ENCODE data around the gene TNC.

The TNC gene

GRCh38 chr9:115122937-115123336, 5.0 kb upstream of the TNC start:
- peaks cover 10% of the 10 kb centered on the region for H3K9me3 Mint-ChIP-seq
- intact Hi-C loops (cut with micrococcal nuclease) = no loop called here
- H3K27ac Mint-ChIP-seq = no peak overlapping the region
- H3K27me3 Mint-ChIP-seq = peaks cover 30% of the 10 kb centered on the region
- no peaks in the 10 kb centered on the region for H3K36me3 Mint-ChIP-seq (ENCODE audit: low read depth)
- H3K4me3 Mint-ChIP-seq = no peak overlapping the region
- H3K4me1 Mint-ChIP-seq (ENCODE audit: low read depth) = peaks cover 6% of the 10 kb centered on the region

GRCh38 chr9:115121181-115121580, 3.2 kb upstream of the TNC start:
- Mint-ChIP-seq H3K36me3 (ENCODE audit: low read depth) (no peaks in the 10 kb centered on the region), H3K9me3 (peaks cover 10% of the 10 kb centered on the region), H3K4me3 (no peak overlapping the region), H3K4me1 (ENCODE audit: low read depth) (peaks cover 8% of the 10 kb centered on the region), H3K27me3 (peaks cover 46% of the 10 kb centered on the region), H3K27ac (no peak overlapping the region)
- intact Hi-C loops (cut with micrococcal nuclease) = no loop called here

GRCh38 chr9:115118879-115119218, 892 bp upstream of the TNC start:
- Mint-ChIP-seq H3K4me1 (ENCODE audit: low read depth) (peaks cover 8% of the 10 kb centered on the region), H3K9me3 (no peaks in the 10 kb centered on the region), H3K27ac (no peak overlapping the region), H3K27me3 (peaks cover 57% of the 10 kb centered on the region), H3K4me3 (no peak overlapping the region), H3K36me3 (ENCODE audit: low read depth) (no peaks in the 10 kb centered on the region)
- intact Hi-C loops (cut with micrococcal nuclease) = no loop called here

GRCh38 chr9:115116421-115117284, 1.3 kb downstream of the TNC start:
- Mint-ChIP-seq H3K27ac (no peak overlapping the region), H3K4me1 (ENCODE audit: low read depth) (peaks cover 8% of the 10 kb centered on the region), H3K9me3 (no peaks in the 10 kb centered on the region), H3K36me3 (ENCODE audit: low read depth) (no peaks in the 10 kb centered on the region), H3K27me3 (peaks cover 63% of the 10 kb centered on the region), H3K4me3 (no peak overlapping the region)
- intact Hi-C loops (cut with micrococcal nuclease) = no loop called here

GRCh38 chr9:115115924-115116323, 2.0 kb downstream of the TNC start:
- no peak overlapping the region for H3K27ac Mint-ChIP-seq
- H3K27me3 Mint-ChIP-seq = peaks cover 61% of the 10 kb centered on the region
- intact Hi-C loops (cut with micrococcal nuclease) = no loop called here
- H3K4me3 Mint-ChIP-seq = no peak overlapping the region
- H3K9me3 Mint-ChIP-seq = no peaks in the 10 kb centered on the region
- peaks cover 8% of the 10 kb centered on the region for H3K4me1 Mint-ChIP-seq (ENCODE audit: low read depth)
- no peaks in the 10 kb centered on the region for H3K36me3 Mint-ChIP-seq (ENCODE audit: low read depth)

GRCh38 chr9:115115117-115115880, 2.7 kb downstream of the TNC start:
- H3K9me3 Mint-ChIP-seq = no peaks in the 10 kb centered on the region
- H3K27ac Mint-ChIP-seq = no peak overlapping the region
- no peak overlapping the region for H3K4me3 Mint-ChIP-seq
- peaks cover 62% of the 10 kb centered on the region for H3K27me3 Mint-ChIP-seq
- H3K4me1 Mint-ChIP-seq (ENCODE audit: low read depth) = peaks cover 8% of the 10 kb centered on the region
- no peaks in the 10 kb centered on the region for H3K36me3 Mint-ChIP-seq (ENCODE audit: low read depth)
- intact Hi-C loops (cut with micrococcal nuclease) = no loop called here

GRCh38 chr9:115114546-115114945, 3.4 kb downstream of the TNC start:
- Mint-ChIP-seq H3K9me3 (no peaks in the 10 kb centered on the region), H3K4me1 (ENCODE audit: low read depth) (peaks cover 8% of the 10 kb centered on the region), H3K27me3 (peaks cover 59% of the 10 kb centered on the region), H3K27ac (no peak overlapping the region), H3K4me3 (no peak overlapping the region), H3K36me3 (ENCODE audit: low read depth) (no peaks in the 10 kb centered on the region)
- intact Hi-C loops (cut with micrococcal nuclease) = no loop called here

- intact Hi-C loops (cut with micrococcal nuclease) = no loop called here
- peaks cover 8% of the 10 kb centered on the region for H3K4me1 Mint-ChIP-seq (ENCODE audit: low read depth)
- H3K27me3 Mint-ChIP-seq = peaks cover 56% of the 10 kb centered on the region
- H3K27ac Mint-ChIP-seq = no peak overlapping the region
- no peak overlapping the region for H3K4me3 Mint-ChIP-seq
- no peaks in the 10 kb centered on the region for H3K36me3 Mint-ChIP-seq (ENCODE audit: low read depth)
- H3K9me3 Mint-ChIP-seq = no peaks in the 10 kb centered on the region
Observed at GRCh38 chr9:115114084-115114483, 3.9 kb downstream of the TNC start.

- intact Hi-C loops (cut with micrococcal nuclease) = no loop called here
- Mint-ChIP-seq H3K36me3 (ENCODE audit: low read depth) (no peaks in the 10 kb centered on the region), H3K4me1 (ENCODE audit: low read depth) (no peaks in the 10 kb centered on the region), H3K27me3 (peaks cover 37% of the 10 kb centered on the region), H3K9me3 (no peaks in the 10 kb centered on the region), H3K27ac (no peak overlapping the region), H3K4me3 (no peak overlapping the region)
Observed at GRCh38 chr9:115111874-115112273, 6.1 kb downstream of the TNC start.

- Mint-ChIP-seq H3K27me3 (peaks cover 25% of the 10 kb centered on the region), H3K4me3 (no peak overlapping the region), H3K4me1 (ENCODE audit: low read depth) (no peaks in the 10 kb centered on the region), H3K9me3 (no peaks in the 10 kb centered on the region), H3K27ac (no peak overlapping the region), H3K36me3 (ENCODE audit: low read depth) (no peaks in the 10 kb centered on the region)
- intact Hi-C loops (cut with micrococcal nuclease) = no loop called here
Observed at GRCh38 chr9:115109486-115109885, 8.5 kb downstream of the TNC start.

GRCh38 chr9:115107701-115108100, 10.3 kb downstream of the TNC start:
- Mint-ChIP-seq H3K4me1 (ENCODE audit: low read depth) (no peaks in the 10 kb centered on the region), H3K36me3 (ENCODE audit: low read depth) (no peaks in the 10 kb centered on the region), H3K27ac (no peak overlapping the region), H3K27me3 (peaks cover 24% of the 10 kb centered on the region), H3K4me3 (no peak overlapping the region), H3K9me3 (no peaks in the 10 kb centered on the region)
- intact Hi-C loops (cut with micrococcal nuclease) = no loop called here

- intact Hi-C loops (cut with micrococcal nuclease) = no loop called here
- Mint-ChIP-seq H3K4me1 (ENCODE audit: low read depth) (no peaks in the 10 kb centered on the region), H3K36me3 (ENCODE audit: low read depth) (no peaks in the 10 kb centered on the region), H3K27ac (no peak overlapping the region), H3K27me3 (peaks cover 19% of the 10 kb centered on the region), H3K9me3 (no peaks in the 10 kb centered on the region), H3K4me3 (no peak overlapping the region)
Observed at GRCh38 chr9:115106642-115107041, 11.3 kb downstream of the TNC start.

GRCh38 chr9:115106001-115106400, 12.0 kb downstream of the TNC start:
- H3K4me3 Mint-ChIP-seq = no peak overlapping the region

GRCh38 chr9:115104908-115105307, 13.0 kb downstream of the TNC start:
- H3K27me3 Mint-ChIP-seq = peaks cover 16% of the 10 kb centered on the region
- intact Hi-C loops (cut with micrococcal nuclease) = no loop called here
- H3K4me1 Mint-ChIP-seq (ENCODE audit: low read depth) = no peaks in the 10 kb centered on the region
- H3K4me3 Mint-ChIP-seq = no peak overlapping the region
- H3K27ac Mint-ChIP-seq = no peak overlapping the region
- no peaks in the 10 kb centered on the region for H3K36me3 Mint-ChIP-seq (ENCODE audit: low read depth)
- no peaks in the 10 kb centered on the region for H3K9me3 Mint-ChIP-seq

More at GRCh38 chr9:115106001-115106400, 12.0 kb downstream of the TNC start:
- Mint-ChIP-seq H3K27me3 (peaks cover 19% of the 10 kb centered on the region), H3K9me3 (no peaks in the 10 kb centered on the region), H3K36me3 (ENCODE audit: low read depth) (no peaks in the 10 kb centered on the region), H3K4me1 (ENCODE audit: low read depth) (no peaks in the 10 kb centered on the region), H3K27ac (no peak overlapping the region)
- intact Hi-C loops (cut with micrococcal nuclease) = no loop called here

Measured in dendritic cell treated with granulocyte-macrophage colony-stimulating factor and Interleukin-4, amounts not matched to agents 40 ng/mL and 50 ng/mL, for 4 days (primary cell).